T-helper 17 cell (primary cell): Measurements from ENCODE around the gene KAT5. TPM values are rescaled to one million over a fixed set of nuclear protein-coding genes. Genes with fewer than 3 reads are reported as not detected.
"Not testable (repeated sequence)": the region's sequence is repeated elsewhere in the genome, so short reads cannot be mapped to it uniquely, and the experiment has no call there.

Source experiments
- ATAC-seq: fragments of 150-1000 bp; cut with Tn5 transposase; 2 replicates; pipeline ENCODE4 v1.10.0; 2021; ENCODE audit warnings: mild to moderate bottlenecking, moderate library complexity
- DNase-seq, 3 donors: peaks; one replicate each; pipeline versions ENCODE4 v3.0.0 to v3.0.0-alpha.2; 2020 to 2021
- H3K9me3 ChIP-seq: one replicate; pipeline ENCODE4 v1.7.0; 2013; ENCODE audit warnings: low read length, mild to moderate bottlenecking; ENCODE audit not compliant: control insufficient read depth, poor library complexity, severe bottlenecking
- H3K27ac Mint-ChIP-seq: one replicate; pipeline ENCODE4 v1.8.0; 2022; ENCODE audit warnings: mild to moderate bottlenecking, moderate library complexity, mixed read lengths
- H3K27me3 Mint-ChIP-seq: one replicate; pipeline ENCODE4 v1.8.0; 2022; ENCODE audit warnings: mixed read lengths
- H3K36me3 Mint-ChIP-seq: one replicate; pipeline ENCODE4 v1.8.0; 2022; ENCODE audit warnings: low read depth, mixed read lengths
- H3K4me1 Mint-ChIP-seq: one replicate; pipeline ENCODE4 v1.8.0; 2022; ENCODE audit warnings: mild to moderate bottlenecking, mixed read lengths
- H3K4me3 Mint-ChIP-seq: one replicate; pipeline ENCODE4 v1.8.0; 2022; ENCODE audit warnings: mild to moderate bottlenecking, moderate library complexity, mixed read lengths
- total RNA-seq, 4 donors: library from RNA in 2 of 4; stranded (reverse) in 2 of 4; gene quantifications; one replicate each; pipeline ENCODE4 v1.2.3 and lab custom pipeline; 2022 to 2026

The KAT5 gene
- total RNA-seq, 2 donors from 2014 or later, result 120 to 123 TPM

GRCh38 chr11:65696802-65697552 lies 15.1 kb upstream of the KAT5 start:
- DNase-seq, result no peak
- Mint-ChIP-seq H3K27ac (no peak overlapping the region), H3K36me3 (peaks cover 2% of the 10 kb centered on the region), H3K4me1 (peaks cover 2% of the 10 kb centered on the region), H3K27me3 (peaks cover 4% of the 10 kb centered on the region), H3K4me3 (no peak overlapping the region)
- no peak for ATAC-seq
- H3K9me3 ChIP-seq, result no peaks in the 10 kb centered on the region

GRCh38 chr11:65698205-65698604 lies 13.8 kb upstream of the KAT5 start:
- no peak overlapping the region for H3K27ac Mint-ChIP-seq
- no peaks in the 10 kb centered on the region for H3K9me3 ChIP-seq
- no peak overlapping the region for H3K4me3 Mint-ChIP-seq
- peaks cover 13% of the 10 kb centered on the region for H3K27me3 Mint-ChIP-seq
- ATAC-seq, result no peak
- no peak for DNase-seq
- no peaks in the 10 kb centered on the region for H3K4me1 Mint-ChIP-seq
- peaks cover 2% of the 10 kb centered on the region for H3K36me3 Mint-ChIP-seq

- H3K4me1 Mint-ChIP-seq, result no peaks in the 10 kb centered on the region
- DNase-seq (no peak), ATAC-seq (no peak)
- peaks cover 14% of the 10 kb centered on the region for H3K27me3 Mint-ChIP-seq
- no peaks in the 10 kb centered on the region for H3K9me3 ChIP-seq
- no peak overlapping the region for H3K4me3 Mint-ChIP-seq
- H3K27ac Mint-ChIP-seq, result no peak overlapping the region
- peaks cover under 1% of the 10 kb centered on the region for H3K36me3 Mint-ChIP-seq
Measured at GRCh38 chr11:65699306-65699705, 12.7 kb upstream of the KAT5 start.

- ATAC-seq (peak; percentile 36), DNase-seq (no peak)
- H3K4me1 Mint-ChIP-seq, result no peaks in the 10 kb centered on the region
- H3K9me3 ChIP-seq, result no peaks in the 10 kb centered on the region
- H3K36me3 Mint-ChIP-seq, result no peaks in the 10 kb centered on the region
- no peak overlapping the region for H3K4me3 Mint-ChIP-seq
- peaks cover 17% of the 10 kb centered on the region for H3K27me3 Mint-ChIP-seq
- H3K27ac Mint-ChIP-seq, result no peak overlapping the region
Measured at GRCh38 chr11:65700399-65700798, 11.7 kb upstream of the KAT5 start.

- H3K4me1 Mint-ChIP-seq, result no peaks in the 10 kb centered on the region
- no peaks in the 10 kb centered on the region for H3K36me3 Mint-ChIP-seq
- DNase-seq, result no peak
- no peak for ATAC-seq
- no peak overlapping the region for H3K4me3 Mint-ChIP-seq
- H3K9me3 ChIP-seq, result no peaks in the 10 kb centered on the region
- H3K27ac Mint-ChIP-seq, result no peak overlapping the region
- peaks cover 17% of the 10 kb centered on the region for H3K27me3 Mint-ChIP-seq
Measured at GRCh38 chr11:65701686-65702085, 10.4 kb upstream of the KAT5 start.

DNA sequence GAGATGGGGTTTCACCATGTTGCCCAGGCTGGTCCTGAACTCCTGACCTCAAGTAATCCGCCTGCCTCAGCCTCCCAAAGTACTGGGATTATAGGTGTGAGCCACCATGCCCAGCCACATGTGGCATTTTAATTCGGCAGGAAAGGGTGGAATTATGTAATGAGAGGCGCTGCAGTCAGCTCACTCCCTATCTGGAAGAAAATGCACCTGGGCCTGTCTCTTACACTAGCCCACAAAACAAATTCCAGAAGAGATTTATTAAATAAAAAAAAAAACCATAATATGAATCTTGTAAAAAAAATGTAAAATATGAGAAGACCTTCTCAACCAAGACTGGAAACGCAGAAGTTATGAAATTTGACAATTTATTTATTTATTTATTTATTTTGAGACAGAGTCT lies 8.2 kb upstream of the KAT5 start:
- H3K36me3 Mint-ChIP-seq, result no peaks in the 10 kb centered on the region
- H3K9me3 ChIP-seq, result no peaks in the 10 kb centered on the region

GRCh38 chr11:65706303-65706763 lies 5.7 kb upstream of the KAT5 start:
- DNase-seq (peak; percentile 40 to 63 (median 57)), ATAC-seq (peak; percentile 32)
- H3K9me3 ChIP-seq, H3K4me1 Mint-ChIP-seq, H3K36me3 Mint-ChIP-seq, H3K4me3 Mint-ChIP-seq, H3K27ac Mint-ChIP-seq: not testable (repeated sequence)
- peaks cover 17% of the 10 kb centered on the region for H3K27me3 Mint-ChIP-seq

More for the DNA sequence above, 8.2 kb upstream of the KAT5 start:
- Mint-ChIP-seq H3K4me1 (peaks cover 4% of the 10 kb centered on the region), H3K27ac (no peak overlapping the region), H3K4me3 (peak overlapping the region; percentile 25), H3K27me3 (peaks cover 21% of the 10 kb centered on the region)
- no peak for DNase-seq
- no peak for ATAC-seq

GRCh38 chr11:65707002-65707401 lies 5.0 kb upstream of the KAT5 start:
- H3K9me3 ChIP-seq, ATAC-seq, H3K4me1 Mint-ChIP-seq, H3K27ac Mint-ChIP-seq, DNase-seq, H3K36me3 Mint-ChIP-seq: not testable (repeated sequence)
- Mint-ChIP-seq H3K4me3 (peak overlapping the region; percentile 21), H3K27me3 (peaks cover 17% of the 10 kb centered on the region)

GRCh38 chr11:65708451-65708850 lies 3.6 kb upstream of the KAT5 start:
- Mint-ChIP-seq H3K4me1 (peaks cover 14% of the 10 kb centered on the region), H3K36me3 (no peaks in the 10 kb centered on the region), H3K4me3 (no peak overlapping the region), H3K27me3 (peaks cover 9% of the 10 kb centered on the region), H3K27ac (no peak overlapping the region)
- ATAC-seq (no peak), DNase-seq (no peak)
- H3K9me3 ChIP-seq, result no peaks in the 10 kb centered on the region

GRCh38 chr11:65709661-65710060 lies 2.4 kb upstream of the KAT5 start:
- no peak for ATAC-seq
- H3K27ac Mint-ChIP-seq, result no peak overlapping the region
- peaks cover 4% of the 10 kb centered on the region for H3K27me3 Mint-ChIP-seq
- no peak overlapping the region for H3K4me3 Mint-ChIP-seq
- DNase-seq, result no peak
- H3K4me1 Mint-ChIP-seq, result peaks cover 21% of the 10 kb centered on the region
- peaks cover 3% of the 10 kb centered on the region for H3K36me3 Mint-ChIP-seq
- no peaks in the 10 kb centered on the region for H3K9me3 ChIP-seq

GRCh38 chr11:65710421-65710820 lies 1.6 kb upstream of the KAT5 start:
- Mint-ChIP-seq H3K4me3 (no peak overlapping the region), H3K4me1 (peaks cover 26% of the 10 kb centered on the region), H3K27me3 (peaks cover 4% of the 10 kb centered on the region), H3K27ac (peak overlapping the region; percentile 98), H3K36me3 (peaks cover 6% of the 10 kb centered on the region)
- DNase-seq (no peak), ATAC-seq (no peak)
- H3K9me3 ChIP-seq, result no peaks in the 10 kb centered on the region

DNA sequence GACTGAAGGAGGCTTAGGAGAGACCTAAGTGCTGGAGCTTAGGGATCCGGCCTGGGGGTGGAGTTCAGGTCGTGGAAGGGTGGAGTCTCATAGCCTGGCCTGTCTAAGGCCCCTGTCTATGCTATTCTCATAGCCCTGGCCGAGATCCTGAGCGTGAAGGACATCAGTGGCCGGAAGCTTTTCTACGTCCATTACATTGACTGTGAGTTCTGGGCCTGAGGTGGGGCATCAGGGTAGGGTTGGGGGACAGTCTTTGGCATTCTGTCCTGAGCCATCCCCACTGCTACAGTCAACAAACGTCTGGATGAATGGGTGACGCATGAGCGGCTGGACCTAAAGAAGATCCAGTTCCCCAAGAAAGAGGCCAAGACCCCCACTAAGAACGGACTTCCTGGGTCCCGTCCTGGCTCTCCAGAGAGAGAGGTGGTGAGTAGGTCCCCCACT lies 603 bp downstream of the KAT5 start:
- no peaks in the 10 kb centered on the region for H3K9me3 ChIP-seq
- Mint-ChIP-seq H3K4me3 (peak overlapping the region; percentile 95), H3K27me3 (no peaks in the 10 kb centered on the region), H3K4me1 (peaks cover 26% of the 10 kb centered on the region), H3K27ac (peak overlapping the region; percentile 98), H3K36me3 (peaks cover 8% of the 10 kb centered on the region)
- no peak for DNase-seq
- ATAC-seq, result no peak

DNA sequence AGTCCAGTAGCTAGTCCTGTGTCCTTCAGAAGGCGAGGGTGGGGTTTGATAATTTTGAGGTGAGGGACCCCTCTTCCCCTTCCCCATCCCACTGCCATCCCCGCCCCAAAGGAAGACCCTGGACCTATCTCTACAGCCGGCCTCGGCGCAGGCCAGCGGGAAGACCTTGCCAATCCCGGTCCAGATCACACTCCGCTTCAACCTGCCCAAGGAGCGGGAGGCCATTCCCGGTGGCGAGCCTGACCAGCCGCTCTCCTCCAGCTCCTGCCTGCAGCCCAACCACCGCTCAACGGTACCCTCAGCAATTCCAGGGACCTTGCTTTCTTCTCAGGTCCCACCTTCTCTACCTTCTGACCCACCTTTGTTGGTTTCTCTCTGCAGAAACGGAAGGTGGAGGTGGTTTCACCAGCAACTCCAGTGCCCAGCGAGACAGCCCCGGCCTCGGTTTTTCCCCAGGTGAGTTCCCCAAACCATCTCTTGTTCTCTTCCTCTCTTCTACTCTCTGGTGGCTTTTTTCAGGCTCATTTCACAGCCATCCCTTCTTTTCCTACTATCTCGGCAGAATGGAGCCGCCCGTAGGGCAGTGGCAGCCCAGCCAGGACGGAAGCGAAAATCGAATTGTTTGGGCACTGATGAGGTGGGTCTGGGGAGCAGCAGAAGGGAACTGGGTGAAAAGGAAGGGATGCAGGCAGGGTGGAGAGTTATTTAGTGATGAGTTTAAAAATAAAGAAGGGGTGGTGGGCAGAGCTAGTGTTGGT lies 1.3 kb downstream of the KAT5 start:
- Mint-ChIP-seq H3K27me3 (no peaks in the 10 kb centered on the region), H3K4me1 (peaks cover 29% of the 10 kb centered on the region), H3K4me3 (peak overlapping the region; percentile 63), H3K27ac (peak overlapping the region; percentile 61), H3K36me3 (peaks cover 8% of the 10 kb centered on the region)
- no peak for DNase-seq
- H3K9me3 ChIP-seq, result no peaks in the 10 kb centered on the region
- ATAC-seq, result no peak
